Measurements from ENCODE around the gene MBTD1. TPM values are rescaled to one million over a fixed set of nuclear protein-coding genes. Genes with fewer than 3 reads are reported as not detected.

The MBTD1 gene
- total RNA-seq, 4 donors from 2014 or later = 15.3 to 91.7 (median 25.8) TPM

DNA sequence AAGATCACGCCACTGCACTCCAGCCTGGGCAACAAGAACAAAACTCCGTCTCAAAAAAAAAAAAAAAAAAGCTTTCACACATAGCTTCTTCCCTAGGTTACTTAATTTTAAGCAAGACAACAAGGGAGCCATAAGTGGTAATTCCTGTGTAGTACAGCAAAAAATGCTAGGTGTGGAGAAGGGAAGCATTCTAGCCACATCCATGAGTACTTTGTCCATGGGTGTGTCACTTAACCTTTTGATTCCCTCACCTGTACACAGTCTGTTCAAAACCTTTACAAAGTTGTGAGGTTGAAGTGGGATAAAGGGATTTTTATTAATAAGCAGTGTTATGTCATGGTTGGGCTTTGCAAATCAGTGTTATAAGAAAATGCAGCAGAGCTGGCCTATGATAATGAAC is 89.1 kb downstream of the MBTD1 start:
- Histone ChIP-seq H3K27ac (no peak overlapping the region), H3K27me3 (no peaks in the 10 kb centered on the region), H3K9me3 (no peaks in the 10 kb centered on the region), H3K36me3 (peaks cover 50% of the 10 kb centered on the region), H3K4me1 (peaks cover 13% of the 10 kb centered on the region), H3K4me3 (no peak overlapping the region)
- DNase-seq (ENCODE audit: low spot score in 2 of 2) = no peak
- WGBS = 90% methylated on average over 2 of the region's 2 CpGs
- no peak for TF ChIP-seq EP300 (IDR thresholded peaks at IDR 0.05)
- TF ChIP-seq POLR2A (IDR thresholded peaks at IDR 0.05) = no peak
- no peak for TF ChIP-seq POLR2AphosphoS5 (IDR thresholded peaks at IDR 0.05)
- TF ChIP-seq, protein P1, sequence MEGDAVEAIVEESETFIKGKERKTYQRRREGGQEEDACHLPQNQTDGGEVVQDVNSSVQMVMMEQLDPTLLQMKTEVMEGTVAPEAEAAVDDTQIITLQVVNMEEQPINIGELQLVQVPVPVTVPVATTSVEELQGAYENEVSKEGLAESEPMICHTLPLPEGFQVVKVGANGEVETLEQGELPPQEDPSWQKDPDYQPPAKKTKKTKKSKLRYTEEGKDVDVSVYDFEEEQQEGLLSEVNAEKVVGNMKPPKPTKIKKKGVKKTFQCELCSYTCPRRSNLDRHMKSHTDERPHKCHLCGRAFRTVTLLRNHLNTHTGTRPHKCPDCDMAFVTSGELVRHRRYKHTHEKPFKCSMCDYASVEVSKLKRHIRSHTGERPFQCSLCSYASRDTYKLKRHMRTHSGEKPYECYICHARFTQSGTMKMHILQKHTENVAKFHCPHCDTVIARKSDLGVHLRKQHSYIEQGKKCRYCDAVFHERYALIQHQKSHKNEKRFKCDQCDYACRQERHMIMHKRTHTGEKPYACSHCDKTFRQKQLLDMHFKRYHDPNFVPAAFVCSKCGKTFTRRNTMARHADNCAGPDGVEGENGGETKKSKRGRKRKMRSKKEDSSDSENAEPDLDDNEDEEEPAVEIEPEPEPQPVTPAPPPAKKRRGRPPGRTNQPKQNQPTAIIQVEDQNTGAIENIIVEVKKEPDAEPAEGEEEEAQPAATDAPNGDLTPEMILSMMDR (IDR thresholded peaks at IDR 0.05) = no peak

DNA sequence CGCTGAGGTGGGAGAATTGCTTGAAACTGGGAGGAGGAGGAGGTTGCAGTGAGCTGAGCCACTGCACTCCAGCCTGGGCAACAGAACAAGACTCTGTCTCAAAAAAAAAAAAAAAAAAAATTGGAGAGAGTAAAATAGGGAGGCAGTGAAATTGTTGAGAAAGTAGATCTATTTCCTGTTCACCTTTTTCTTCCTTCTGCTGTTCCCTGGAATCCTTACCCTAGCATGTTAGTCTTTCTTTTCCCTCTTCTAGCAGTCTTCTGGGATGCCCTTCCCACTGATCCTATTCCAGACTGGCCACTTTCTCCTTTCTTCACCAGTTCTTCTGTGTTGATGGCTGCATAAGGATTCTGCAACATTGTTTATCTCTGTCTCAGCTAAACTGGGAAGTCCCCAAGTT is 90.5 kb downstream of the MBTD1 start:
- Histone ChIP-seq H3K27me3 (no peaks in the 10 kb centered on the region), H3K9me3 (no peaks in the 10 kb centered on the region), H3K36me3 (peaks cover 47% of the 10 kb centered on the region), H3K27ac (no peak overlapping the region), H3K4me1 (peaks cover 17% of the 10 kb centered on the region), H3K4me3 (no peak overlapping the region)
- no peak for DNase-seq (ENCODE audit: low spot score in 2 of 2)
- 86% methylated on average over 1 of the region's 1 CpG for WGBS
- TF ChIP-seq POLR2AphosphoS5 (IDR thresholded peaks at IDR 0.05) (no peak), EP300 (IDR thresholded peaks at IDR 0.05) (no peak), POLR2A (IDR thresholded peaks at IDR 0.05) (no peak)
- TF ChIP-seq, protein P1 (IDR thresholded peaks at IDR 0.05) = no peak

DNA sequence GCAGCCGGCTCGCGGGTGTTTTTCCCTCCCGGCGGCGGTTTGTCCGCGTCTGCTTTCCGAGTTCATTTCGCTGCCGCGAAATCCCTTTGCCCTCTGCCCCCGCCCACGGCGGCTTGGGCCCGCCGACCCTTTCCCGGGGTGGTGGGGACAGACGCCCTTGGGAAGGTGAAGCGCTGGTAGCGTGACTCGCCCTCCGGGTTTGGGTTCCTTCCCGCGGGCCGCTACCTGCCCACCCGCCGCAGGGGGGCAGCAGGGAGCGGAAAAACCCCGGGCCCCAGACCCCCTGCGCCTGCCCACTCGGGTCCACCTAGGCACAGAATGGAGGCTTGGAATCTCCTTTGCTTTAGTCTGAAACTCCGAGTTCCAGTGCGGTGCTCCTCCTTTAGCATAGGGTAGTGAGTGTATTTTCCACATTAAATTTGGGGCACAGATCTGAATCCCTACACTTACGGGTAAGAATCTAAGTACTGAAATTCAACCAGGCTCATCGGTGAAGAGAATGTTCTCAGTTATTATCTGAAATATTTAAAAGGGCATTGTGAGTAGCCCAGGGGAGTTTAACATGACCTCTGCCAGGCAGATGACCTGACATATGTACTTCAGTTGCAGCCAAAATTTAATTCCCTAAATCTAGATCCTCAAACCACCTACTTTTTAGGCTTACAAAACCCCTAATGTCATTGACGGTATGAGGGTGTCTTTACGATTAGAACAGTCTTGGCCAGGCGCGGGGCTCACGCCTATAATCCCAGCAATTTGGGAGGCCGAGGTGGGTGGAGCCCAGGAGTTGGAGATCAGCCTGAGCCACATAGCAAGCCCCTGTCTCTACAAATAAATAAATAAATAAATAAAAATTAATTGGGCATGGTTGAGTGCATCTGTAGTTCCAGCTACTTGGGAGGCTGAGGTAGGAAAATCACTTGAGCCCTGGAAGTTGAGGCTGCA is 92.6 kb downstream of the MBTD1 start:
- peaks cover 17% of the 10 kb centered on the region for H3K4me1 ChIP-seq
- no peaks in the 10 kb centered on the region for H3K9me3 ChIP-seq
- no peaks in the 10 kb centered on the region for H3K27me3 ChIP-seq
- TF ChIP-seq POLR2AphosphoS5 (IDR thresholded peaks at IDR 0.05) = no peak
- TF ChIP-seq POLR2A (IDR thresholded peaks at IDR 0.05) = no peak
- TF ChIP-seq, protein P1 (IDR thresholded peaks at IDR 0.05) = peak; percentile 30 to 71
- TF ChIP-seq EP300 (IDR thresholded peaks at IDR 0.05) = no peak
- peak overlapping the region; percentile 97 for H3K27ac ChIP-seq
- H3K36me3 ChIP-seq = peaks cover 46% of the 10 kb centered on the region
- 16% methylated on average over 30 of the region's 42 CpGs for whole genome bisulfite sequencing
- peak overlapping the region; percentile 91 for H3K4me3 ChIP-seq
- peak in 1 of 2 donors; percentile 77 for DNase-seq (ENCODE audit: low spot score in 2 of 2)

DNA sequence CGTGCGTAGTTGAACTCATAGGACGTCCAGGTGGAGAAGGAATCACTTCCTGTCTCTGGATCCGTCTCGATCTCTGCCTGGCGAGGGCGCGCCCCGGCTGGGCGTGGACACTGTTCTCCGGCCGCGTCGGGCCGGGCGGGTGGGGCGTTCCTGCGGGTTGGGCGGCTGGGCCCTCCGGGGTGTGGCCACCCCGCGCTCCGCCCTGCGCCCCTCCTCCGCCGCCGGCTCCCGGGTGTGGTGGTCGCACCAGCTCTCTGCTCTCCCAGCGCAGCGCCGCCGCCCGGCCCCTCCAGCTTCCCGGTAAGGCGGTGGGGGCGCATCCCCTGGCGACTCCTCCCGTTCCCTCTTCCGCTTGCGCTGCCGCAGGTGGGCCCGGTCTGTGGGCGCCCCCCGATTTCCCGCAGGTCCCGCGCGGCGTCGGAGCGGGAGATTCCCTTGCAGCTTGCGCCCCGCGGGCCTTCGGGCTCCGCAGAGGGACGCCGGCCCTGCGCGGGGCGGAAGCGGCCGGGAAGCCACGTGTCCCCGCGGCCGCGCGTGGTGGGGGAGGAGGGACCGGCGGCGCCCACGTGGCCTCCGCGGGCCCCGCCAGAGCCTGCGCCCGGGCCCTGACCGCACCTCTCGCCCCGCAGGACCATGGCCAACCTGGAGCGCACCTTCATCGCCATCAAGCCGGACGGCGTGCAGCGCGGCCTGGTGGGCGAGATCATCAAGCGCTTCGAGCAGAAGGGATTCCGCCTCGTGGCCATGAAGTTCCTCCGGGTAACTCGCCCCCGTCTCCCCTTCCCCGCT is 93.5 kb downstream of the MBTD1 start, which contains the start of gene NME2:
Gene NME2 (plus strand): TSS at position 214 of the 789 bp plus-strand sequence. CDS start 420 bp downstream, at position 634.
- 0% methylated on average over 9 of the region's 98 CpGs for whole genome bisulfite sequencing
- Histone ChIP-seq H3K4me3 (peak within 1 kb of the TSS; percentile 91), H3K36me3 (peaks cover 46% of the 10 kb centered on the region), H3K27ac (peak within 1 kb of the TSS; percentile 97), H3K4me1 (peaks cover 17% of the 10 kb centered on the region), H3K27me3 (no peaks in the 10 kb centered on the region), H3K9me3 (no peaks in the 10 kb centered on the region)
- peak; percentile 90 to 93 for DNase-seq (ENCODE audit: low spot score in 2 of 2)
- TF ChIP-seq POLR2A (IDR thresholded peaks at IDR 0.05) = no peak
- peak in 1 of 3 donors; percentile 44 for TF ChIP-seq POLR2AphosphoS5 (IDR thresholded peaks at IDR 0.05)

DNA sequence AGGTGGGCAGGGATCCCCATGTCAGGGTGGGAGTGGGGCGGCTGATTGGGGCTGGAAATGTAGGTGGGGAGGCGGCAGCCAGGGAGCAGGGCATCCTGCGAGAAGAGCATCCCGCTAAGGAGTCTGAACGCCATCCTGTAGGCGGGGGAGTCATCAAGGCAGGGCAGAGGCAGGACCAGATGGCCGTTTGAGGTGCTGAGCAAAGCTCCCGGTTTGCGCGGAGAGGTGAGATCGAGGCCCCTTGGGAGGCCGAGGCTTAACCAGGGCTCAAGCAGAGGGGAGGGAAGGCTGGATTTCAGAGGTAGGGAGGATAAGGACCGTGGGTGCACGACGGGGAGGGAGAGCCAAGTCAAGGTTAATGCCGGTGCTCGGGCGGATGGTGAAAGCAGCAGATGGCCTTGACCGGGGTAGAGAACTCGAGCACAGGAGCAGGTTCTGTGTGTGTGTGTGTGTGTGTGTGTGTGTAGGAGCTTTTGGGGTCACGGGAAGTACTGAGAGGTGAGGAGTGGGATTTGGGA is 94.1 kb downstream of the MBTD1 start:
- no peaks in the 10 kb centered on the region for H3K27me3 ChIP-seq
- peak overlapping the region; percentile 97 for H3K27ac ChIP-seq
- 8% methylated on average over 16 of the region's 21 CpGs for WGBS
- peaks cover 17% of the 10 kb centered on the region for H3K4me1 ChIP-seq
- TF ChIP-seq, protein P1 (IDR thresholded peaks at IDR 0.05) = no peak
- TF ChIP-seq POLR2A (IDR thresholded peaks at IDR 0.05) (no peak), EP300 (IDR thresholded peaks at IDR 0.05) (no peak), POLR2AphosphoS5 (IDR thresholded peaks at IDR 0.05) (no peak)
- no peaks in the 10 kb centered on the region for H3K9me3 ChIP-seq
- DNase-seq (ENCODE audit: low spot score in 2 of 2) = peak in 1 of 2 donors; percentile 73
- peak overlapping the region; percentile 91 for H3K4me3 ChIP-seq
- H3K36me3 ChIP-seq = peaks cover 46% of the 10 kb centered on the region

Measured in suprapubic skin (tissue), 4 donors.